ENCODE measurements around the gene DFFB.

GRCh38 chr1:3822421-3822820 is 34.9 kb upstream of the DFFB start:
- TF ChIP-seq FOXK2 (IDR thresholded peaks at IDR 0.05) (no peak), SUZ12 (IDR thresholded peaks at IDR 0.05) (no peak), SP1 (IDR thresholded peaks at IDR 0.05) (no peak)
